ENCODE measurements around the gene CD160. TPM values are rescaled to one million over a fixed set of nuclear protein-coding genes. Genes with fewer than 3 reads are reported as not detected.

The CD160 gene
- total RNA-seq, 1 experiment from 2014 or later, result not detected

DNA sequence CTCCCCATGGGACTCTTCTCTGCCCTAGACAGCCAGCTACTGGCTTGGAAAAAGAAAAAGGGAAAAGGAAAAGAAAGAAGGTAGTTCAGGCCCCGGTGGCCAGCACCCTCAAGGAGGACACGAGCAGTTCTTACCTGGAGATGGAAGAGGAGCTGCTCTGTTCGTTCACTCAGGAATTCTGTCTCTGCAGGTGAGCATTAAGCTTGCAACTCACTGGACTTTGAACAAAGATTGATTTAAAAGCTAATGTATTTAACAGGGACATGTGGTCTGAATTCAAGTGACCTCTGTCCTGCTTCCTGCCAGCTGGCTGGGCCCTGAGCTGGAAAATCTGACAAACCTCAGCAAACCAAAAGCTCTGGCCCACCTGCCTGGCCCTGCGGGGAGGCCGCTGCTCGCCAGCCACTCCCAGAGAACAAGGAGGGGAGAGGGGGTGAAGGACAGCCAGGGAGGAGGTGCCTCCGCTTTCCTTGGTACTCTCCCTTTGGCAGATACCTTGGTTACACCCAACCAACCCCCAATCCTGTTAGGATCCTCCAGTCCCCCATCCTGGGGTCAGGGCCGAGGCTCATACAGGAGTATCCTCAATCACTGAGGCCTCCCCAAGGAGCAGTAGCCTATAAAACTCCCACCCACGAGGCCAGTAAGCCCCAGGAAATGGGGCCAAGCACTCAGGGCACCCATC, 12.0 kb upstream of the CD160 start, which contains the start of gene PDZK1:
PDZK1 (minus strand) TSS at position 186 of the 685 bp plus-strand sequence. CDS start 19,347 bp downstream, outside the sequence.
- POLR2A ChIA-PET (ENCODE audit: low non-redundant PET), result no interaction called here
- DNase-seq (ENCODE audit: low spot score), result no peak
- intact Hi-C loops (cut with micrococcal nuclease; ENCODE audit: unreplicated experiment), result no loop called here
- Histone ChIP-seq H3K4me1 (ENCODE audit: insufficient read depth, low read length, poor library complexity, severe bottlenecking) (no peaks in the 10 kb centered on the region), H3K4me3 (ENCODE audit: low read depth, low read length, poor library complexity, severe bottlenecking) (no peak within 1 kb of the TSS), H3K36me3 (ENCODE audit: insufficient read depth, low read length, poor library complexity, severe bottlenecking) (no peaks in the 10 kb centered on the region), H3K27me3 (replicated peaks; ENCODE audit: insufficient read depth, low read depth, low read length, poor library complexity) (no peaks in the 10 kb centered on the region), H3K9me3 (ENCODE audit: low read depth, low read length, poor library complexity, severe bottlenecking) (no peaks in the 10 kb centered on the region), H3K27ac (ENCODE audit: low read depth, low read length, poor library complexity, severe bottlenecking) (no peak within 1 kb of the TSS)
- TF ChIP-seq, protein P1, sequence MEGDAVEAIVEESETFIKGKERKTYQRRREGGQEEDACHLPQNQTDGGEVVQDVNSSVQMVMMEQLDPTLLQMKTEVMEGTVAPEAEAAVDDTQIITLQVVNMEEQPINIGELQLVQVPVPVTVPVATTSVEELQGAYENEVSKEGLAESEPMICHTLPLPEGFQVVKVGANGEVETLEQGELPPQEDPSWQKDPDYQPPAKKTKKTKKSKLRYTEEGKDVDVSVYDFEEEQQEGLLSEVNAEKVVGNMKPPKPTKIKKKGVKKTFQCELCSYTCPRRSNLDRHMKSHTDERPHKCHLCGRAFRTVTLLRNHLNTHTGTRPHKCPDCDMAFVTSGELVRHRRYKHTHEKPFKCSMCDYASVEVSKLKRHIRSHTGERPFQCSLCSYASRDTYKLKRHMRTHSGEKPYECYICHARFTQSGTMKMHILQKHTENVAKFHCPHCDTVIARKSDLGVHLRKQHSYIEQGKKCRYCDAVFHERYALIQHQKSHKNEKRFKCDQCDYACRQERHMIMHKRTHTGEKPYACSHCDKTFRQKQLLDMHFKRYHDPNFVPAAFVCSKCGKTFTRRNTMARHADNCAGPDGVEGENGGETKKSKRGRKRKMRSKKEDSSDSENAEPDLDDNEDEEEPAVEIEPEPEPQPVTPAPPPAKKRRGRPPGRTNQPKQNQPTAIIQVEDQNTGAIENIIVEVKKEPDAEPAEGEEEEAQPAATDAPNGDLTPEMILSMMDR (conservative IDR thresholded peaks at IDR 0.05; ENCODE audit: low read depth, low read length), result no peak
- no peak for TF ChIP-seq EZH2 (IDR thresholded peaks at IDR 0.05; ENCODE audit: borderline replicate concordance, low read depth, low read length, poor library complexity, severe bottlenecking)
- BruUV-seq (replicated peaks), result no TSS peak
- CTCF ChIA-PET, result no interaction called here

DNA sequence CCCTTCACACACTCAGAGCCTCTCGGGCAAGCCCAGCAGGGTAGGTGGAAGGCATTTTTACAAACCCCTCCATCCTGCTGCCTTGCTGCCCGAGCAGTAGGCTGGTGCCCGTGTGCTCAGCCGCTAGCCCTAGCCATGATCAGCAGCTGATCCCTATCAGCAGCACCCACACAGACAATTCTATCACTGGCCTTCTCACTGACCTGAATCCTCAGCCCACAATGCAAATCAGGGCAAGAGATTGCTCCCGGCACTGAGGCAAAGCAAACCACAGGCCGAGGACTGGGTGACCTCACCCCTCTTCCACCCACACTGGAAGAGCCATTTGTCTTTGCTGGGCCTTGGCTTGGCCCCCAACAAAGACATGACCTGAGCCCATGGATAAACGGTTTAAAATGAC, 11.2 kb upstream of the CD160 start:
- POLR2A ChIA-PET (ENCODE audit: low non-redundant PET), result no interaction called here

DNA sequence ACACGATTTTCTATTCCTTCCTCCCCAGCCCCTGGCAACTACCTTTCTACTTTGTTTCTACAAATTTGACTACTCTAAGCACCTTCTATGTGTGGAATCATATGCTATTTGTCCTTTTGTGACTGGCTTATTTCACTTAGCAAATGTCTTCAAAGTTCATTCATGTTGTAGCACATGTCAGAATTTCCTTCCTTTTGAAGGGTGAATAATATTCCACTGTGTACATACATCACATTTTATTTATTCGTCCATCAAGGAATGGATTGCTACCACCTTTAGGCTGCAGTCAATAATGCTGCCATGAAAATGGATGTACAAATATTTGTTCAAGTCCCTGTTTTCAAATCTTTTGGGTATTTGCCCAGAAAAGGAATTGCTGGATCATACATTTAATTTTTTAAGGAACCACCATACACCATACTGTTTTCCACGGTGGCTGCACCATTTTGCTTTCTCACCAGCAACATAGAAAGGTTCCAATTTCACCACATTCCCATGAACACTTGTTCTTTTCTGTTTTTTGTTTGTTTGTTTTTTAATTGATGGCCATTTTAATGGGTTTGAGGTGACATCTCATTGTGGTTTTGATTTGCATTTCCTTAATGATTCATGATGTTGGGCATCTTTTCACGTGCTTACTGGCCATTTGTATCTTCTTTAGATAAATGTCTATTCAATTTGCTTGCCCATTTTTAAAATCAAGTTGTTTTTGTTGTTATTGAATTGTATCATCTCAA, 8.8 kb upstream of the CD160 start:
- ChIA-PET CTCF (no interaction called here), POLR2A (ENCODE audit: low non-redundant PET) (no interaction called here)
- intact Hi-C loops (cut with micrococcal nuclease; ENCODE audit: unreplicated experiment), result no loop called here
- Histone ChIP-seq H3K36me3 (ENCODE audit: insufficient read depth, low read length, poor library complexity, severe bottlenecking) (no peaks in the 10 kb centered on the region), H3K9me3 (ENCODE audit: low read depth, low read length, poor library complexity, severe bottlenecking) (no peaks in the 10 kb centered on the region), H3K27ac (ENCODE audit: low read depth, low read length, poor library complexity, severe bottlenecking) (no peak overlapping the region), H3K4me3 (ENCODE audit: low read depth, low read length, poor library complexity, severe bottlenecking) (no peak overlapping the region), H3K4me1 (ENCODE audit: insufficient read depth, low read length, poor library complexity, severe bottlenecking) (no peaks in the 10 kb centered on the region), H3K27me3 (replicated peaks; ENCODE audit: insufficient read depth, low read depth, low read length, poor library complexity) (no peaks in the 10 kb centered on the region)
- no TSS peak for BruUV-seq (replicated peaks)
- TF ChIP-seq, protein P1 (conservative IDR thresholded peaks at IDR 0.05; ENCODE audit: low read depth, low read length), result no peak
- TF ChIP-seq EZH2 (IDR thresholded peaks at IDR 0.05; ENCODE audit: borderline replicate concordance, low read depth, low read length, poor library complexity, severe bottlenecking), result no peak
- no peak for DNase-seq (ENCODE audit: low spot score)

More for the DNA sequence above, 11.2 kb upstream of the CD160 start:
- Histone ChIP-seq H3K9me3 (ENCODE audit: low read depth, low read length, poor library complexity, severe bottlenecking) (no peaks in the 10 kb centered on the region), H3K4me3 (ENCODE audit: low read depth, low read length, poor library complexity, severe bottlenecking) (no peak overlapping the region), H3K4me1 (ENCODE audit: insufficient read depth, low read length, poor library complexity, severe bottlenecking) (no peaks in the 10 kb centered on the region), H3K36me3 (ENCODE audit: insufficient read depth, low read length, poor library complexity, severe bottlenecking) (no peaks in the 10 kb centered on the region), H3K27me3 (replicated peaks; ENCODE audit: insufficient read depth, low read depth, low read length, poor library complexity) (no peaks in the 10 kb centered on the region), H3K27ac (ENCODE audit: low read depth, low read length, poor library complexity, severe bottlenecking) (no peak overlapping the region)
- TF ChIP-seq EZH2 (IDR thresholded peaks at IDR 0.05; ENCODE audit: borderline replicate concordance, low read depth, low read length, poor library complexity, severe bottlenecking), result no peak
- TF ChIP-seq, protein P1 (conservative IDR thresholded peaks at IDR 0.05; ENCODE audit: low read depth, low read length), result no peak
- intact Hi-C loops (cut with micrococcal nuclease; ENCODE audit: unreplicated experiment), result no loop called here
- CTCF ChIA-PET, result interaction anchor here (0.6 kb wide), 1 partner anchor 95 kb away, joined by 3 read pairs; no protein-coding TSS in a partner anchor
- no TSS peak for BruUV-seq (replicated peaks)
- no peak for DNase-seq (ENCODE audit: low spot score)

Measured in A673 (cell line).